SK-N-SH treated with all-trans-retinoic acid at 6 μM for 48 hours (cell line): ENCODE data around the gene PRKAB2.

Source experiments
- ATAC-seq: fragments of 200-7000 bp; cut with Tn5 transposase; 3 replicates; pipeline ENCODE4 v1.9.1; 2020; ENCODE audit warnings: mild to moderate bottlenecking, moderate library complexity
- ARNTL ChIP-seq: fragments of 450-650 bp; formaldehyde crosslinking; IDR thresholded peaks from 2 replicates; pipeline ENCODE4 v1.5.0; 2020; ENCODE audit warnings: low read depth, mild to moderate bottlenecking, moderate library complexity, borderline replicate concordance
- CSDC2 ChIP-seq: fragments of 250-450 bp; sonication (Bioruptor Pico); IDR thresholded peaks from 2 replicates; pipeline ENCODE4 v1.5.0; 2020; ENCODE audit warnings: mild to moderate bottlenecking, moderate library complexity
- ESRRG ChIP-seq: fragments of 250-450 bp; sonication (Bioruptor Pico); IDR thresholded peaks from 2 replicates; pipeline ENCODE4 v1.6.1; 2021; ENCODE audit warnings: mild to moderate bottlenecking
- GLIS3 ChIP-seq: fragments of 250-450 bp; sonication (Bioruptor Pico); IDR thresholded peaks from 2 replicates; pipeline ENCODE4 v1.5.0; 2020; ENCODE audit warnings: mild to moderate bottlenecking, moderate library complexity
- ISL1 ChIP-seq: fragments of 250-450 bp; sonication (Bioruptor Pico); IDR thresholded peaks from 2 replicates; pipeline ENCODE4 v2.1.2; 2022; ENCODE audit warnings: mild to moderate bottlenecking, moderate library complexity
- OSR1 ChIP-seq: fragments of 250-450 bp; sonication (Bioruptor Pico); IDR thresholded peaks from 2 replicates; pipeline ENCODE4 v1.8.0; 2022; ENCODE audit warnings: moderate library complexity, mild to moderate bottlenecking, inconsistent platforms
- PPARA ChIP-seq: fragments of 250-450 bp; sonication (Bioruptor Pico); IDR thresholded peaks from 2 replicates; pipeline ENCODE4 v1.5.0; 2020; ENCODE audit warnings: mild to moderate bottlenecking, borderline replicate concordance
- RARB ChIP-seq: fragments of 250-450 bp; sonication (Bioruptor Pico); IDR thresholded peaks from 2 replicates; pipeline ENCODE4 v1.8.0; 2021; ENCODE audit warnings: mild to moderate bottlenecking, moderate library complexity
- SNAI2 ChIP-seq: fragments of 250-450 bp; sonication (Bioruptor Pico); IDR thresholded peaks from 2 replicates; pipeline ENCODE4 v1.5.0; 2020; ENCODE audit warnings: mild to moderate bottlenecking, moderate library complexity
- TCF4 ChIP-seq: fragments of 250-450 bp; sonication (Bioruptor Pico); IDR thresholded peaks from 2 replicates; pipeline ENCODE4 v1.8.0; 2021; ENCODE audit warnings: mild to moderate bottlenecking, moderate library complexity, borderline replicate concordance
- TOX ChIP-seq: fragments of 250-450 bp; sonication (Bioruptor Pico); IDR thresholded peaks from 2 replicates; pipeline ENCODE4 v1.8.0; 2021; ENCODE audit warnings: mild to moderate bottlenecking, moderate library complexity, borderline replicate concordance
- ZFP3 ChIP-seq: fragments of 250-450 bp; sonication (Bioruptor Pico); IDR thresholded peaks from 2 replicates; pipeline ENCODE4 v1.5.0; 2020; ENCODE audit warnings: mild to moderate bottlenecking, moderate library complexity
- ZFP30 ChIP-seq: fragments of 450-650 bp; formaldehyde crosslinking; IDR thresholded peaks from 2 replicates; pipeline ENCODE4 v1.5.0; 2022; ENCODE audit warnings: mild to moderate bottlenecking, moderate library complexity
- ZNF565 ChIP-seq: fragments of 450-650 bp; formaldehyde crosslinking; conservative IDR thresholded peaks from 2 replicates; pipeline ENCODE4 v1.5.0; 2020; ENCODE audit warnings: low read depth, mild to moderate bottlenecking, moderate library complexity
- ZNF70 ChIP-seq: fragments of 450-650 bp; formaldehyde crosslinking; IDR thresholded peaks from 2 replicates; pipeline ENCODE4 v1.5.0; 2020; ENCODE audit warnings: mild to moderate bottlenecking, moderate library complexity
- ZNF8 ChIP-seq: fragments of 450-650 bp; formaldehyde crosslinking; IDR thresholded peaks from 2 replicates; pipeline ENCODE4 v1.5.0; 2020; ENCODE audit warnings: mild to moderate bottlenecking, moderate library complexity
- TF ChIP-seq, protein P1 (sequence below): fragments of 250-450 bp; sonication (Bioruptor Pico); IDR thresholded peaks from 2 replicates; pipeline ENCODE4 v1.8.0; 2020; ENCODE audit warnings: mild to moderate bottlenecking, moderate library complexity, borderline replicate concordance
- TF ChIP-seq, protein P2 (sequence below): fragments of 250-450 bp; sonication (Bioruptor Pico); IDR thresholded peaks from 2 replicates; pipeline ENCODE4 v1.5.0; 2020; ENCODE audit warnings: mild to moderate bottlenecking, moderate library complexity
- TF ChIP-seq, protein P3 (sequence below): fragments of 250-450 bp; sonication (Bioruptor Pico); IDR thresholded peaks from 2 replicates; pipeline ENCODE4 v1.5.1; 2020; ENCODE audit warnings: low read depth, mild to moderate bottlenecking, moderate library complexity
- TF ChIP-seq, protein P4 (sequence below): fragments of 250-450 bp; sonication (Bioruptor Pico); IDR thresholded peaks from 2 replicates; pipeline ENCODE4 v1.5.1; 2021; ENCODE audit warnings: mild to moderate bottlenecking, moderate library complexity

The PRKAB2 gene

DNA sequence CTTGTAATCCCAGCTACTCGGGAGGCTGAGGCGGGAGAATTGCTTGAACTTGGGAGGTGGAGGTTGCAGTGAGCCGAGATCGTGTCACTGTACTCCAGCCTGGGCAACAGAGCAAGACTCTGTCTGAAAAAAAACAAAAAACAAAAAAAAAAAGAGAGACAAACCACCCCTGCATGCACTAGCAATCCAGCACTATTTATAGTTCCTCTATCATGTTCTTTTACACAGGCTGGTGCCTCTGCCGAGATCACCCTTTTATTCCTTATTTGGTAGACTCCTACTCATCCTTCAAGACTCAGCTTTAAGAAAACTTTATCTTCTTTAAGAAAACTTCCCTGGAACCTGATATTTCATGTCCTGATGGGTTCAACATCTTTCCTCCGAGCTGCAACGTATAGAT lies 42.1 kb upstream of the PRKAB2 start:
- TF ChIP-seq ZFP30 (CRISPR knock-in tag) (no peak), ZFP3 (CRISPR knock-in tag) (no peak)
- TF ChIP-seq, protein P1, sequence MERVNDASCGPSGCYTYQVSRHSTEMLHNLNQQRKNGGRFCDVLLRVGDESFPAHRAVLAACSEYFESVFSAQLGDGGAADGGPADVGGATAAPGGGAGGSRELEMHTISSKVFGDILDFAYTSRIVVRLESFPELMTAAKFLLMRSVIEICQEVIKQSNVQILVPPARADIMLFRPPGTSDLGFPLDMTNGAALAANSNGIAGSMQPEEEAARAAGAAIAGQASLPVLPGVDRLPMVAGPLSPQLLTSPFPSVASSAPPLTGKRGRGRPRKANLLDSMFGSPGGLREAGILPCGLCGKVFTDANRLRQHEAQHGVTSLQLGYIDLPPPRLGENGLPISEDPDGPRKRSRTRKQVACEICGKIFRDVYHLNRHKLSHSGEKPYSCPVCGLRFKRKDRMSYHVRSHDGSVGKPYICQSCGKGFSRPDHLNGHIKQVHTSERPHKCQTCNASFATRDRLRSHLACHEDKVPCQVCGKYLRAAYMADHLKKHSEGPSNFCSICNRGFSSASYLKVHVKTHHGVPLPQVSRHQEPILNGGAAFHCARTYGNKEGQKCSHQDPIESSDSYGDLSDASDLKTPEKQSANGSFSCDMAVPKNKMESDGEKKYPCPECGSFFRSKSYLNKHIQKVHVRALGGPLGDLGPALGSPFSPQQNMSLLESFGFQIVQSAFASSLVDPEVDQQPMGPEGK (CRISPR knock-in tag): no peak
- ATAC-seq: no peak

DNA sequence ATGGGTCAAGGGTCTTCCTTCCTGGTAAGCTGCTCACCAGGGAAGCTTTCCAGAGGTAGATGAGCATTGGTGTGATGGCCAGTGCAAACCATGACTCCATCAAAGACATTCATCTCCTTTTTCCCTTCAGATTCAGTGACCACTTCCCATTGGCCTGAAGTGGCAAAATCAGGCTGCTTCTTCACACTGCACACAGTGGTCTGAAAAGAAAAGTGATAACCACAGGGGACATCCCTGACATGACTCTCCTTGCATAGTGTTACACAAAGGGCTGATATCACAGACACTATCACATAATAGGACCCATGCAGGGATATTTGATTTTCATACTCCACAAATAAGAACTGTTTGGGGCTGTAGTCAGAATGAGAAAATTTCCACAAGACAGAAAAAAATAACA lies 41.0 kb upstream of the PRKAB2 start:
- TF ChIP-seq PPARA (no peak), ZNF565 (CRISPR knock-in tag) (no peak), TCF4 (no peak)
- TF ChIP-seq, protein P2, sequence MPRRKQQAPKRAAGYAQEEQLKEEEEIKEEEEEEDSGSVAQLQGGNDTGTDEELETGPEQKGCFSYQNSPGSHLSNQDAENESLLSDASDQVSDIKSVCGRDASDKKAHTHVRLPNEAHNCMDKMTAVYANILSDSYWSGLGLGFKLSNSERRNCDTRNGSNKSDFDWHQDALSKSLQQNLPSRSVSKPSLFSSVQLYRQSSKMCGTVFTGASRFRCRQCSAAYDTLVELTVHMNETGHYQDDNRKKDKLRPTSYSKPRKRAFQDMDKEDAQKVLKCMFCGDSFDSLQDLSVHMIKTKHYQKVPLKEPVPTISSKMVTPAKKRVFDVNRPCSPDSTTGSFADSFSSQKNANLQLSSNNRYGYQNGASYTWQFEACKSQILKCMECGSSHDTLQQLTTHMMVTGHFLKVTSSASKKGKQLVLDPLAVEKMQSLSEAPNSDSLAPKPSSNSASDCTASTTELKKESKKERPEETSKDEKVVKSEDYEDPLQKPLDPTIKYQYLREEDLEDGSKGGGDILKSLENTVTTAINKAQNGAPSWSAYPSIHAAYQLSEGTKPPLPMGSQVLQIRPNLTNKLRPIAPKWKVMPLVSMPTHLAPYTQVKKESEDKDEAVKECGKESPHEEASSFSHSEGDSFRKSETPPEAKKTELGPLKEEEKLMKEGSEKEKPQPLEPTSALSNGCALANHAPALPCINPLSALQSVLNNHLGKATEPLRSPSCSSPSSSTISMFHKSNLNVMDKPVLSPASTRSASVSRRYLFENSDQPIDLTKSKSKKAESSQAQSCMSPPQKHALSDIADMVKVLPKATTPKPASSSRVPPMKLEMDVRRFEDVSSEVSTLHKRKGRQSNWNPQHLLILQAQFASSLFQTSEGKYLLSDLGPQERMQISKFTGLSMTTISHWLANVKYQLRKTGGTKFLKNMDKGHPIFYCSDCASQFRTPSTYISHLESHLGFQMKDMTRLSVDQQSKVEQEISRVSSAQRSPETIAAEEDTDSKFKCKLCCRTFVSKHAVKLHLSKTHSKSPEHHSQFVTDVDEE: no peak
- TF ChIP-seq, protein P3, sequence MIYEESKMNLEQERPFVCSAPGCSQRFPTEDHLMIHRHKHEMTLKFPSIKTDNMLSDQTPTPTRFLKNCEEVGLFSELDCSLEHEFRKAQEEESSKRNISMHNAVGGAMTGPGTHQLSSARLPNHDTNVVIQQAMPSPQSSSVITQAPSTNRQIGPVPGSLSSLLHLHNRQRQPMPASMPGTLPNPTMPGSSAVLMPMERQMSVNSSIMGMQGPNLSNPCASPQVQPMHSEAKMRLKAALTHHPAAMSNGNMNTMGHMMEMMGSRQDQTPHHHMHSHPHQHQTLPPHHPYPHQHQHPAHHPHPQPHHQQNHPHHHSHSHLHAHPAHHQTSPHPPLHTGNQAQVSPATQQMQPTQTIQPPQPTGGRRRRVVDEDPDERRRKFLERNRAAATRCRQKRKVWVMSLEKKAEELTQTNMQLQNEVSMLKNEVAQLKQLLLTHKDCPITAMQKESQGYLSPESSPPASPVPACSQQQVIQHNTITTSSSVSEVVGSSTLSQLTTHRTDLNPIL (CRISPR knock-in tag): no peak
- TF ChIP-seq, protein P1 (CRISPR knock-in tag): no peak

DNA sequence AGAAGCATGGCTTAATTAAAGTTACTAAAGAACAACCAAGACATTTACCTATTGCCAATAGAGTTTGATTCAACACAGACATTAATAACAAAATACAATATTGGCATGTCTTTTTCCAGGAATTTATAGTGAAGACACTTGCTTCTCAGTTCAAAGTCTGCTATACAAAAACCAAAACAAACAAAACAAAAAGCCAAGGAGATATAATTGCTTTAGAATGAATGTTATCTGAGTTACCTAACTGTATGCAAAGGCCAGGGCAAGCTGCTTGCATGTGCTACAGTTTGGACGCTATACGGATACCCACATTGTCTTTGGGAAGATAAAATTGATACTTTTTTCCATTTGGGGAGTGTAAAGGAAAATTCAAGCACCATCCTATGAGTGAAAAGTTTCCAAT lies 39.3 kb upstream of the PRKAB2 start:
- TF ChIP-seq RARB (CRISPR knock-in tag) (no peak), ZNF8 (CRISPR knock-in tag) (no peak), OSR1 (CRISPR knock-in tag) (no peak), GLIS3 (CRISPR knock-in tag) (no peak), TCF4 (no peak), ZNF565 (CRISPR knock-in tag) (no peak), ARNTL (CRISPR knock-in tag) (no peak), SNAI2 (CRISPR knock-in tag) (no peak), ZFP30 (CRISPR knock-in tag) (no peak), CSDC2 (no peak)
- ATAC-seq: no peak

More for the DNA sequence above, 41.0 kb upstream of the PRKAB2 start:
- no peak for ATAC-seq

DNA sequence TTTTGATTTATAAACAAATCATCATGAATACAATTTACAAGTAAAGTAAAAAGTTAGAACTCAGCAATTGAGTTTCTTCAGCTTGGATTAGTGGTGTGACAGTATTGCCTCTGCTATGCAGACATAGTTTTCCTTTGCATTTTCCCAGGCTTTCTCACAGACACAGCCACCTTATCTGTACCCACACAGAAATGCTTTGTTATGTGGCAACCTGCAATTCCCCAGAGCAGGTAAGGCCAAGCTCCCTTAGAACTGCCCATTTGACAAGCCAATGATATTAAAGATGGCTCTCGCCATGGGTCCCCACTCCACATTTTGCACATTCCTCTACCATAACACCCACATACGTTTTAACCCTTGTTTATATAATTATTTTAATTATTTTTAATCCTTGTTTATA lies 38.7 kb upstream of the PRKAB2 start:
- no peak for ATAC-seq
- TF ChIP-seq ZNF70 (CRISPR knock-in tag) (no peak), SNAI2 (CRISPR knock-in tag) (no peak), GLIS3 (CRISPR knock-in tag) (no peak), ARNTL (CRISPR knock-in tag) (no peak), PPARA (no peak), ZNF565 (CRISPR knock-in tag) (no peak), ESRRG (CRISPR knock-in tag) (no peak), TOX (CRISPR knock-in tag) (no peak), CSDC2 (no peak), ZFP30 (CRISPR knock-in tag) (no peak), TCF4 (no peak), RARB (CRISPR knock-in tag) (no peak), ZNF8 (CRISPR knock-in tag) (no peak), ISL1 (no peak)
- TF ChIP-seq, protein P4, sequence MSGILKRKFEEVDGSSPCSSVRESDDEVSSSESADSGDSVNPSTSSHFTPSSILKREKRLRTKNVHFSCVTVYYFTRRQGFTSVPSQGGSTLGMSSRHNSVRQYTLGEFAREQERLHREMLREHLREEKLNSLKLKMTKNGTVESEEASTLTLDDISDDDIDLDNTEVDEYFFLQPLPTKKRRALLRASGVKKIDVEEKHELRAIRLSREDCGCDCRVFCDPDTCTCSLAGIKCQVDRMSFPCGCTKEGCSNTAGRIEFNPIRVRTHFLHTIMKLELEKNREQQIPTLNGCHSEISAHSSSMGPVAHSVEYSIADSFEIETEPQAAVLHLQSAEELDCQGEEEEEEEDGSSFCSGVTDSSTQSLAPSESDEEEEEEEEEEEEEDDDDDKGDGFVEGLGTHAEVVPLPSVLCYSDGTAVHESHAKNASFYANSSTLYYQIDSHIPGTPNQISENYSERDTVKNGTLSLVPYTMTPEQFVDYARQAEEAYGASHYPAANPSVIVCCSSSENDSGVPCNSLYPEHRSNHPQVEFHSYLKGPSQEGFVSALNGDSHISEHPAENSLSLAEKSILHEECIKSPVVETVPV (CRISPR knock-in tag): no peak
- TF ChIP-seq, protein P3 (CRISPR knock-in tag): no peak
- TF ChIP-seq, protein P2: no peak
